K562 (cell line): ENCODE data around the gene EZH1. TPM values are rescaled to one million over a fixed set of nuclear protein-coding genes. Genes with fewer than 3 reads are reported as not detected.

Experiments used
- ARID3A ChIP-seq: IDR thresholded peaks from 2 replicates; pipeline ENCODE4 v1.6.1; 2012; ENCODE audit warnings: low read depth, low read length, improper control_type of control experiment, borderline replicate concordance
- CBFA2T3 ChIP-seq: fragments of 450-650 bp; IDR thresholded peaks from 2 replicates; pipeline ENCODE4 v1.6.1; 2017
- CCNT2 ChIP-seq: IDR thresholded peaks from 2 replicates; pipeline ENCODE4 v1.6.1; 2011; ENCODE audit warnings: borderline replicate concordance, low read depth, mild to moderate bottlenecking, moderate library complexity, mixed read lengths, low read length; ENCODE audit not compliant: insufficient read length; ENCODE audit errors: extremely low read depth
- CREBBP ChIP-seq: IDR thresholded peaks from one replicate; pipeline ENCODE4 v1.6.1; 2012; ENCODE audit warnings: low read depth, mild to moderate bottlenecking, control low read depth, inconsistent platforms, low read length
- DACH1 ChIP-seq: fragments of 450-650 bp; IDR thresholded peaks from 2 replicates; pipeline ENCODE4 v1.6.1; 2018; ENCODE audit not compliant: partially characterized antibody
- DIDO1 ChIP-seq: fragments of 450-650 bp; IDR thresholded peaks from 2 replicates; pipeline ENCODE4 v1.6.1; 2016; ENCODE audit warnings: low read depth, missing biosample characterization, missing genetic modification characterization
- GATAD2A ChIP-seq: fragments of 450-650 bp; IDR thresholded peaks from 2 replicates; pipeline ENCODE4 v1.6.1; 2017
- GMEB1 ChIP-seq: fragments of 250-450 bp; sonication (Bioruptor Pico); IDR thresholded peaks from 2 replicates; pipeline ENCODE4 v1.4.0; 2020; ENCODE audit warnings: mild to moderate bottlenecking
- HLTF ChIP-seq: fragments of 450-650 bp; IDR thresholded peaks from 2 replicates; pipeline ENCODE4 v1.6.1; 2016
- KLF13 ChIP-seq: fragments of 450-650 bp; IDR thresholded peaks from 2 replicates; pipeline ENCODE4 v1.6.1; 2016; ENCODE audit warnings: missing genetic modification characterization, low read depth, mild to moderate bottlenecking, missing compliant biosample characterization, moderate library complexity, borderline replicate concordance
- MCM5 ChIP-seq: fragments of 450-650 bp; IDR thresholded peaks from 2 replicates; pipeline ENCODE4 v1.6.1; 2016; ENCODE audit warnings: low read depth
- NR1H2 ChIP-seq: sonication (generic); formaldehyde crosslinking; IDR thresholded peaks from 2 replicates; pipeline ENCODE4 v1.4.0; 2020; ENCODE audit warnings: mild to moderate bottlenecking, missing genetic modification reagents
- POLR2A ChIP-seq: fragments of 450-650 bp; conservative IDR thresholded peaks from 2 replicates; pipeline ENCODE4 v1.6.1; 2016
- TFAP4 ChIP-seq: sonication (generic); formaldehyde crosslinking; IDR thresholded peaks from 2 replicates; pipeline ENCODE4 v1.8.0; 2022; ENCODE audit warnings: missing genetic modification reagents, mild to moderate bottlenecking, moderate library complexity, borderline replicate concordance
- ZBTB12 ChIP-seq: fragments of 250-450 bp; sonication (Bioruptor Pico); IDR thresholded peaks from 2 replicates; pipeline ENCODE4 v1.4.0; 2020
- ZNF324 ChIP-seq: fragments of 250-450 bp; sonication (Bioruptor Pico); IDR thresholded peaks from 2 replicates; pipeline ENCODE4 v1.4.0; 2020; ENCODE audit warnings: mild to moderate bottlenecking
- ZNF766 ChIP-seq: fragments of 200-800 bp; sonication (Bioruptor generic); conservative IDR thresholded peaks from 2 replicates; pipeline ENCODE4 v1.6.1; 2016; ENCODE audit warnings: missing genetic modification characterization, missing compliant biosample characterization
- polyA plus RNA-seq, 8 experiments: library from polyadenylated mRNA; depleted of rRNA in 4 of 8; stranded (reverse) in 5 of 8; unstranded in 3 of 8; fragments of >200 nt; fragmentation: Nextera tagmentation in 2 of 8; fragmentation: Illumina TruSeq in 1 of 8; extraction: Ambion mirVana in 2 of 8; extraction: Trizol in 1 of 8; gene quantifications; 2 replicates each; pipeline versions ENCODE4 v1.2.1 to v1.2.3, GENCODE V29; 2011 to 2014; ENCODE audit warnings: inconsistent platforms in 1 of 8, missing spikeins in 1 of 8
- total RNA-seq, 7 experiments: library from RNA; depleted of rRNA in 6 of 7; stranded (reverse); fragments of >200 nt in 6 of 7; fragmentation: Illumina TruSeq in 2 of 7; extraction: Trizol in 2 of 7; gene quantifications; 2 replicates each; pipeline versions ENCODE4 v1.2.1 to v1.2.3, GENCODE V29; 2011 to 2021; ENCODE audit warnings: low replicate concordance in 1 of 7

EZH1 gene
- total and polyA plus RNA-seq, 9 of the 15 experiments (the other 6 are each of a cell fraction or from before 2014, with no cell fraction given), result 8.6 to 40.8 (median 22.9) TPM

GRCh38 chr17:42677921-42678781, 66.7 kb downstream of the EZH1 start (continued):
- TF ChIP-seq ZNF324, result no peak
- peak; percentile 74; the same call in 1 of the 2 replicates for TF ChIP-seq POLR2A
- no peak for TF ChIP-seq HLTF
- TF ChIP-seq ARID3A, result no peak
- TF ChIP-seq MCM5, result no peak
- TF ChIP-seq CBFA2T3, result peak; percentile 76
- no peak for TF ChIP-seq ZBTB12 (CRISPR knock-in tag)
- no peak for TF ChIP-seq NR1H2 (CRISPR knock-in tag)
- TF ChIP-seq DACH1, result no peak
- peak; percentile 46; the same call in 1 of the 2 replicates for TF ChIP-seq TFAP4
- peak; percentile 62; the same call in 1 of the 2 replicates for TF ChIP-seq GATAD2A
- no peak for TF ChIP-seq KLF13 (tag)
- no peak for TF ChIP-seq DIDO1 (tag)
- peak; percentile 13; the same call in 1 of the 2 replicates for TF ChIP-seq GMEB1 (CRISPR knock-in tag)
- no peak for TF ChIP-seq CREBBP
- peak; percentile 95 for TF ChIP-seq CCNT2
- TF ChIP-seq ZNF766, result no peak
